ENCODE measurements around the gene CDKN2B. TPM values are rescaled to one million over a fixed set of nuclear protein-coding genes. Genes with fewer than 3 reads are reported as not detected.

CDKN2B gene
- polyA plus RNA-seq, 1 donor from 2014 or later: 0.15 TPM

DNA sequence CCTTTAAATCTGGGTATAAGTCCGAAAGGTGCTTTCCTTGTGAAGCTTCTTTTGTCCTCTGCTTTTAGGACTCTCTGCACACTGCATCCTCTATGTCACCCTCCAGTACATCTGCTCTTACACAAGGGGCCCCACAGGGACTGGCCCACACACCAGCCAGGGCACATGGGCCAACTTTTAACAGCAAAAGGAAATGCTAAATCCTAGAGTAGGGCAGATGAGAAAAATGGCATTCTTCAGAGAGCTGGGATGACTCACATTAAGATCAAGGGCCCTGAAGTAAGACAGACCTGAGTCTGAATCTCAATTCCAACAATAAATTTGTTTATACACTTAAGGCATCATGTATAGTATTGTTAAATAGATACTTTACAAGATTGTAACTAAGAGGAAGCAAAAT is 40.3 kb upstream of the CDKN2B start:
- Histone ChIP-seq H3F3A (ENCODE audit: insufficient read depth, low read length, poor library complexity, severe bottlenecking) (no peaks in the 10 kb centered on the region), H3K9ac (ENCODE audit: low read length) (no peak overlapping the region), H3K27ac (ENCODE audit: low read length) (no peak overlapping the region), H3K9me3 (ENCODE audit: low read length) (no peaks in the 10 kb centered on the region), H3K27me3 (ENCODE audit: insufficient read depth, low read depth, low read length) (no peaks in the 10 kb centered on the region), H3K79me2 (replicated peaks; ENCODE audit: insufficient read depth, low read length) (no peaks in the 10 kb centered on the region), H2AFZ (ENCODE audit: low read depth, low read length) (no peak overlapping the region), H4K20me1 (ENCODE audit: insufficient read depth) (no peaks in the 10 kb centered on the region), H3K4me2 (ENCODE audit: low read length) (no peak overlapping the region), H3K9me2 (ENCODE audit: insufficient read depth, low read length) (no peaks in the 10 kb centered on the region), H3K36me3 (ENCODE audit: insufficient read depth, low read length) (no peaks in the 10 kb centered on the region), H3K4me3 (ENCODE audit: low read length) (no peak overlapping the region)
- TF ChIP-seq MXI1 (conservative IDR thresholded peaks at IDR 0.05; ENCODE audit: poor library complexity, severe bottlenecking) (no peak), RAD21 (conservative IDR thresholded peaks at IDR 0.05) (no peak), CTCF (IDR thresholded peaks at IDR 0.05; ENCODE audit: poor library complexity, severe bottlenecking) (no peak), EP300 (conservative IDR thresholded peaks at IDR 0.05; ENCODE audit: poor library complexity, severe bottlenecking) (no peak), SMC3 (conservative IDR thresholded peaks at IDR 0.05; ENCODE audit: poor library complexity) (no peak), REST (IDR thresholded peaks at IDR 0.05; ENCODE audit: borderline replicate concordance) (no peak), EZH2 (IDR thresholded peaks at IDR 0.05; ENCODE audit: borderline replicate concordance, insufficient read depth, low read length, poor library complexity, severe bottlenecking) (no peak), POLR2AphosphoS5 (IDR thresholded peaks at IDR 0.05) (no peak)

DNA sequence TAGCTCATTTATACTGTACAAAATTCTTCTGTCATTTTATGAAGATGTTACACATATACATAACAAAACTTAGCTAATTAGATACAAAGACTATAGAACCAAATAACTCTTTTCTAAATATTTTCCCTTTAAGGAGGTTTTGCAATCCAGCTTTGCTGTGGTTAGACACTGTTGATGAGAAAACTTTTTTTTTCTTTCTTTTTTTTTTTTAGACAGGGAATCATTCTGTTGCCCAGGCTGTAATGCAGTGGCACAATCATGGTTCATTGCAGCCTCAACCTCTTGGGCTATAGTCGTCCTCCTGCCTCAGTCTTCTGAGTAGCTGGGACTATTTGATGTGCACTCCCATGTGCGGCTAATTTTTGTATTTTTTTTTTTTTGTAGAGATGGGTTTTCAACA is 38.5 kb upstream of the CDKN2B start:
- Histone ChIP-seq H3K36me3 (ENCODE audit: insufficient read depth, low read length) (no peaks in the 10 kb centered on the region), H3K9me3 (ENCODE audit: low read length) (no peaks in the 10 kb centered on the region), H3K4me3 (ENCODE audit: low read length) (no peak overlapping the region), H3K9me2 (ENCODE audit: insufficient read depth, low read length) (no peaks in the 10 kb centered on the region), H3K4me2 (ENCODE audit: low read length) (no peak overlapping the region), H3K27me3 (ENCODE audit: insufficient read depth, low read depth, low read length) (no peaks in the 10 kb centered on the region), H2AFZ (ENCODE audit: low read depth, low read length) (no peak overlapping the region), H3K9ac (ENCODE audit: low read length) (no peak overlapping the region), H4K20me1 (ENCODE audit: insufficient read depth) (no peaks in the 10 kb centered on the region), H3F3A (ENCODE audit: insufficient read depth, low read length, poor library complexity, severe bottlenecking) (no peaks in the 10 kb centered on the region), H3K27ac (ENCODE audit: low read length) (no peak overlapping the region), H3K79me2 (replicated peaks; ENCODE audit: insufficient read depth, low read length) (no peaks in the 10 kb centered on the region)
- no peak for TF ChIP-seq RAD21 (conservative IDR thresholded peaks at IDR 0.05)
- no peak for TF ChIP-seq MXI1 (conservative IDR thresholded peaks at IDR 0.05; ENCODE audit: poor library complexity, severe bottlenecking)
- TF ChIP-seq POLR2AphosphoS5 (IDR thresholded peaks at IDR 0.05): no peak
- TF ChIP-seq EZH2 (IDR thresholded peaks at IDR 0.05; ENCODE audit: borderline replicate concordance, insufficient read depth, low read length, poor library complexity, severe bottlenecking): no peak
- TF ChIP-seq EP300 (conservative IDR thresholded peaks at IDR 0.05; ENCODE audit: poor library complexity, severe bottlenecking): no peak

Data from neural cell (in vitro differentiated cells).